MCF 10A (cell line): ENCODE measurements around the gene PIK3R5. TPM values are rescaled to one million over a fixed set of nuclear protein-coding genes. Genes with fewer than 3 reads are reported as not detected.

ENCODE experiments used
- BruUV-seq: library from RNA; stranded (reverse); fragments of 400-500 nt; replicated peaks from 2 replicates; lab custom pipeline; 2021; lab: Mats Ljungman, UMichigan
- CTCF ChIA-PET: fragments of 300-600 bp; sonication (Branson Sonifier 250); formaldehyde crosslinking; extraction: SDS; loops from one replicate; lab custom pipeline; 2021; ENCODE audit warnings: antibody characterized with exemption, inconsistent platforms; lab: Yijun Ruan, JAX
- POLR2A ChIA-PET: fragments of 300-600, 350-650 bp; sonication (Branson Sonifier 250); formaldehyde crosslinking; extraction: SDS; loops from one replicate; lab custom pipeline; 2020; ENCODE audit warnings: antibody characterized with exemption, inconsistent platforms; lab: Yijun Ruan, JAX
- DNase-seq: peaks from one replicate; pipeline ENCODE4 v3.0.0-alpha.2; 2018; ENCODE audit not compliant: unreplicated experiment
- H3K27ac Mint-ChIP-seq: one replicate; pipeline ENCODE4 v1.8.0; 2022; ENCODE audit warnings: mild to moderate bottlenecking, low read depth, mixed read lengths; ENCODE audit not compliant: unreplicated experiment
- H3K27me3 Mint-ChIP-seq: one replicate; pipeline ENCODE4 v1.8.0; 2022; ENCODE audit warnings: mixed read lengths; ENCODE audit not compliant: insufficient read depth, unreplicated experiment
- H3K36me3 Mint-ChIP-seq: one replicate; pipeline ENCODE4 v1.8.0; 2022; ENCODE audit warnings: mild to moderate bottlenecking, moderate library complexity, mixed read lengths; ENCODE audit not compliant: insufficient read depth, unreplicated experiment
- H3K4me1 Mint-ChIP-seq: one replicate; pipeline ENCODE4 v1.8.0; 2022; ENCODE audit warnings: mixed read lengths; ENCODE audit not compliant: insufficient read depth, unreplicated experiment
- H3K4me3 Mint-ChIP-seq: one replicate; pipeline ENCODE4 v1.8.0; 2022; ENCODE audit warnings: mild to moderate bottlenecking, moderate library complexity, mixed read lengths; ENCODE audit not compliant: unreplicated experiment
- H3K9me3 Mint-ChIP-seq: one replicate; pipeline ENCODE4 v1.8.0; 2022; ENCODE audit warnings: mixed read lengths; ENCODE audit not compliant: unreplicated experiment
- intact Hi-C: fragments of 100-400 bp; cut with micrococcal nuclease; formaldehyde crosslinking; loops from 2 replicates; pipeline ENCODE4 v1.14.1; 2022
- total RNA-seq: library from RNA; stranded (reverse); gene quantifications from 2 replicates; pipeline ENCODE4 v1.2.3, GENCODE V29; 2022
- TF ChIP-seq, protein P1 (sequence below): fragments of 200-600 bp; IDR thresholded peaks from one replicate; pipeline ENCODE4 v1.8.0; 2022; ENCODE audit warnings: antibody characterized with exemption, mild to moderate bottlenecking; ENCODE audit not compliant: unreplicated experiment

PIK3R5 gene
- total RNA-seq, 1 experiment from 2014 or later: not detected

DNA sequence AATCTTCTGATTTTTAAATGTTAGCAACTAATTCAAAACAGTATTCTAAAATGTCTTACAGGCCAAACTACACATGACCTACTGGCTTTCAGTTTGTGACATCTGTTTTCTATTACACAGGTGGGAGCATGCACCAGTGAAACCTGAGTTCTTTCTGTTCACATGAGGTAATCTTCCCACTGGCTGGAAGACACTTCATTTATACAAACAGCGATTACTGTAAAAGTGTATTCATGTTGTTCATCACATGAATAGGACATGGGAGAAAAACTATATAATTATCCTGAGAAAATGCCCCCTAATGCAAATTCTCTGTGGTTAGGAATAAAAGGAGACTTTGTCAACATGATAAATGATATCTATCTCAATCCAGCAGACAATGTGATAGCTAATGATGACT, 11.1 kb upstream of the PIK3R5 start:
- Mint-ChIP-seq H3K27me3 (no peaks in the 10 kb centered on the region), H3K36me3 (no peaks in the 10 kb centered on the region), H3K4me1 (no peaks in the 10 kb centered on the region), H3K27ac (no peak overlapping the region), H3K4me3 (no peak overlapping the region), H3K9me3 (peaks cover 8% of the 10 kb centered on the region)
- no peak for DNase-seq
- intact Hi-C loops: no loop called here
- BruUV-seq: no TSS peak
- TF ChIP-seq, protein P1, sequence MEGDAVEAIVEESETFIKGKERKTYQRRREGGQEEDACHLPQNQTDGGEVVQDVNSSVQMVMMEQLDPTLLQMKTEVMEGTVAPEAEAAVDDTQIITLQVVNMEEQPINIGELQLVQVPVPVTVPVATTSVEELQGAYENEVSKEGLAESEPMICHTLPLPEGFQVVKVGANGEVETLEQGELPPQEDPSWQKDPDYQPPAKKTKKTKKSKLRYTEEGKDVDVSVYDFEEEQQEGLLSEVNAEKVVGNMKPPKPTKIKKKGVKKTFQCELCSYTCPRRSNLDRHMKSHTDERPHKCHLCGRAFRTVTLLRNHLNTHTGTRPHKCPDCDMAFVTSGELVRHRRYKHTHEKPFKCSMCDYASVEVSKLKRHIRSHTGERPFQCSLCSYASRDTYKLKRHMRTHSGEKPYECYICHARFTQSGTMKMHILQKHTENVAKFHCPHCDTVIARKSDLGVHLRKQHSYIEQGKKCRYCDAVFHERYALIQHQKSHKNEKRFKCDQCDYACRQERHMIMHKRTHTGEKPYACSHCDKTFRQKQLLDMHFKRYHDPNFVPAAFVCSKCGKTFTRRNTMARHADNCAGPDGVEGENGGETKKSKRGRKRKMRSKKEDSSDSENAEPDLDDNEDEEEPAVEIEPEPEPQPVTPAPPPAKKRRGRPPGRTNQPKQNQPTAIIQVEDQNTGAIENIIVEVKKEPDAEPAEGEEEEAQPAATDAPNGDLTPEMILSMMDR: no peak
- ChIA-PET CTCF (no interaction called here), POLR2A (no interaction called here)

DNA sequence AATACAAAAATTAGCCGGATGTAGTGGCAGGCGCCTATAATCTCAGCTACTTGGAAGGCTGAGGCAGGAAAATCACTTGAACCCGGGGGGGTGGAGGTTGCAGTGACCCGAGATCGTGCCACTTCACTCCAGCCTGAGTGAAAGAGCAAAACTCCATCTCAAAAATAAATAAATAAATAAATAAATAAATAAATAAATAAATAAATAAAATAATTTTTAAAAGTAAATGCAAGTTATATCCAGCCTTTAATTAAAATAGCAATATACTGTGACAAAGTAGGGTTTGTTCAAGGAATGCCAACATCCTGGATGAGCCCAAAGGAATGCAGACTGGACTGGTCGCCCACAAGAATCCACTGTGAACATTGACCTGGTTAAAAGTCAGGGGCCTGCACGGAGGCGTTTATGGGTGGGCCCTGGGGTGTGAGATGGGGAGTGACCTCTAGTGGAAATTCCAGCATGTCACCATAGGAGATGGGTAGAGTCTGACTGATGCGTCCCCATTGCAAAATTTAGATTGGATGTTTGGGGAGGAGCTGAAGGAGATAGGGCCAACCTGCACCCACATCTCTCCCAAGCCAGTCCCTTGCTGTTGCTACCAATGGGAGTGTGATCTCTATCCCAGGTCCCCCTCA, 9.7 kb upstream of the PIK3R5 start:
- CTCF ChIA-PET: interaction anchor here (1.0 kb wide), 1 partner anchor 14 kb away, joined by 4 read pairs; no protein-coding TSS in a partner anchor
- no peak overlapping the region for H3K27ac Mint-ChIP-seq

DNA sequence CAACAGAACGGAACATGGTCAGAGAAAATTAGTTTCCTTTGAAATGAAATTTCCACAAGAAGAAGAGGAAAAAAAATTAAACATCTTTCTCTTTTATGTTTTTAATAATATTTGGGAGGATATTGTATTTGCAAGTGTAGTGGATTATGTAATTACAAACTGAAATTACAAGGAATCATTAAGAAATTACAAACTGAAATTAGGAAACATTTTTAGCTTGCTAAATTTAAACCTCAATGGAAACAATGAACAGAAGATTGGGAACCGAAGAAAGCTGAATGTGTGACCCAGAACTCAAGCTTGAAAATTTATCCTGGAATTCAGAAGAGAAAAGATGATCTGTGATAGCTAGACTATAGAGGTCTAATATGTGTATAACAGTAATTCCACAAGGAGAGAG, 4.4 kb upstream of the PIK3R5 start:
- TF ChIP-seq, protein P1: no peak
- H3K4me1 Mint-ChIP-seq: no peaks in the 10 kb centered on the region
- no peak overlapping the region for H3K4me3 Mint-ChIP-seq
- DNase-seq: no peak
- BruUV-seq: no TSS peak
- H3K9me3 Mint-ChIP-seq: peaks cover 33% of the 10 kb centered on the region
- H3K27ac Mint-ChIP-seq: no peak overlapping the region
- intact Hi-C loops: no loop called here
- ChIA-PET POLR2A (no interaction called here), CTCF (no interaction called here)
- peaks cover 21% of the 10 kb centered on the region for H3K27me3 Mint-ChIP-seq
- no peaks in the 10 kb centered on the region for H3K36me3 Mint-ChIP-seq

More for the DNA sequence above, 9.7 kb upstream of the PIK3R5 start:
- Mint-ChIP-seq H3K27me3 (no peaks in the 10 kb centered on the region), H3K9me3 (peaks cover 18% of the 10 kb centered on the region), H3K4me1 (no peaks in the 10 kb centered on the region), H3K36me3 (no peaks in the 10 kb centered on the region), H3K4me3 (no peak overlapping the region)
- intact Hi-C loops: no loop called here
- POLR2A ChIA-PET: interaction anchor here (0.6 kb wide), 1 partner anchor 59 kb away, joined by 3 read pairs; no protein-coding TSS in a partner anchor
- no peak for DNase-seq
- TF ChIP-seq, protein P1: no peak
- BruUV-seq: no TSS peak

DNA sequence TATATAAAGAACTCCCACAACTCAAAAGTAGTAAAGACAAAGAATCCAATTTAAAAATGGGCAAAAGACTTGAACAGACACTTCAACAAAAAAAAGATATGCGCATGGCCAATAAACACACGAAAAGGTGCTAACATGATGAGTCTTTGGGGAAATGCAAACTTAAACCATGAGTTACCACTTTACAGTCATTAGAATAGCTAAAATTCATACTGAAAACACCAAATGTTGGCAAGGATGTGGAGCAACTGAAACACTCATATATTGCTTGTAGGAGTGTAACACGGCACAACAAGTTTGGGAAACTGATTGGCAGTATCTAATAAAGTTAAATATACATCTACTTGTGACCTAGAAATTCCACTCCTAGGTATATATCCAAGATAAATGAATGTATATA, 3.0 kb upstream of the PIK3R5 start:
- H3K9me3 Mint-ChIP-seq: peaks cover 33% of the 10 kb centered on the region
- ChIA-PET POLR2A (no interaction called here), CTCF (no interaction called here)
- TF ChIP-seq, protein P1: no peak
- H3K4me3 Mint-ChIP-seq: no peak overlapping the region
- DNase-seq: no peak
- intact Hi-C loops: no loop called here
- peaks cover 21% of the 10 kb centered on the region for H3K27me3 Mint-ChIP-seq
- H3K36me3 Mint-ChIP-seq: no peaks in the 10 kb centered on the region
- no TSS peak for BruUV-seq
- no peak overlapping the region for H3K27ac Mint-ChIP-seq
- no peaks in the 10 kb centered on the region for H3K4me1 Mint-ChIP-seq
